HG03460 (cell line): Measurements from ENCODE around the gene CAPS.

Experiments used
- ATAC-seq: cut with Tn5 transposase; IDR thresholded peaks from one replicate; pipeline ENCODE4 v1.9.1; 2021; ENCODE audit not compliant: unreplicated experiment

The CAPS gene

GRCh38 chr19:5891938-5892771 is 21.9 kb upstream of the CAPS start:
- no peak for ATAC-seq

GRCh38 chr19:5892772-5893275 is 21.2 kb upstream of the CAPS start:
- ATAC-seq: no peak

DNA sequence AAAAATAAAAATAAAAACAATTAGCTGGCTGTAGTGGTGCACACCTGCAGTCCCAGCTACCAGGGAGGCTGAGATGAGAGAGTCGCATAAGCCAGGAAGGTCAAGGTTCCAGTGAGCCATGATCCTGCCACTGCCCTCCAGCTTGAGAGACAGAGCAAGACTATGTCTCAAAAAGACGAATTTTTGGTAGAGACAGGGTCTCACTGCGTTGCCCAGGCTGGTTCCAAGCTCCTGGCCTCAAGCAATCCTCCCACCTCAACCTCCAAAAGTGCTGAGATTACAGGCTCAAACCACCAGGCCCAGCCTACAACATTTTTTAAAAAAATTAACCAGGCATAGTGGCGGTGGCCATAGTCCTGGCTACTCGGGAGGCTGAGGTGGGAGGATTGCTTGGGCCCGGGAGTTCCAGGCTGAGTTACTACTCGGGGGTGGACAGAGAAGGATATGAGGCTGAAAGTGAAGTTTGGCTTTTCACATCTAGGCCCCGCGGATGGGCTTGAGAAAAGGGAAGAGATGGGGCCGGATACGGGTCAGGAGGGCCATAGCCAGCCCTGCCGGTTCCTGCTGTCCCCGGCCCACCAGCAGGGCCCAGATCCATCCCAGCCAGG is 20.7 kb upstream of the CAPS start:
- ATAC-seq: no peak

- no peak for ATAC-seq
Measured at GRCh38 chr19:5893907-5894703, 19.9 kb upstream of the CAPS start.

DNA sequence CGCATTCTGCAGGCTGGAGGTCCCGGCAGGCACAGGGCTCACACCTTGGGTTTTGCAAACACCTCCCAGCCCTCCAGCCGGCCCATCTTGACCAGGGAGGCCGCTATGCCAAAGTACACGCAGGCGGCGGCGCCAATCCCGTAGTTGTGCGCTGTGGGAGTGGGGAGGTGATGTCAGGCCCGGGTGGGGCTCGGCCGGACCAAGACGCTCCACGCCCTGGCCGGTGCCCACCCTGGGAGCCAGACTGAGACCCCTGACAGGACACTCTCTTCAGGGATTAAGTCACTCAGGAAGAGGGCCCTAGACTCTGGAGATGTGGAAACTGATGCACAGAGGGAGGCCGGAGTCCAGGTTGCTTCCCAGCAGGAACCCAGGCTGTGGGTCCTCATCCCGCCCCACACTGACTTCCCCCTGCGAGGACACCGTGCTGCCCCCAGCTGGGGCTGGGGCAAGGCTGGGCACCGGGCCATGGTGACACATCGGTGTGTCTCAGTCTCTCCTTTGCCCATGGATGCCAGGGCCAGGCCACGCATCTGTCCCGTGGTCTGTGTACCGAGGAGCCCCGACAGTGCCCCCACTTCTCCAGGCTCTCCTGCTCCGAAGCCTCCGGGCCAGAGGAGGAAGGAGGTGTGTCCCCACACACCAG is 19.2 kb upstream of the CAPS start:
- no peak for ATAC-seq

GRCh38 chr19:5895409-5895808 is 18.6 kb upstream of the CAPS start:
- no peak for ATAC-seq

DNA sequence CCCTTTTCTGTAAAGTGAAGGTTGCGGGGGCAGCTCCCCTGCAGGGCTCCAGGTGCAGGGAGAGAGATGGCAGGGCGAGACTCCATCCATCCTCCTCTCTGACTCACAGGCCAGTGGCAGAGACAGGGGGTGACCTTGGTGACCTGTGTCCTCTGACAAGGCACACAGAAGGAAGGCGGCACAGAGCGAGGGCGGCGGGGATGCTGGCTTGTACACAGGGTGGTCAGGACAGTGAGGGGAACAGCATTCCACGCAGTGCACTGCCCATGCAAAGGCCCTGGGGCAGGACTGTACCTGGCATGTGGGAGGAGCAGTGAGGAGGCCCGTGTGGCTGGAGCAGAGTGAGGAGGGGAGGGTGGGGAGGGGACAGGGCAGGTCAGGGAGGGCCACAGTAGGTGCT is 18.2 kb upstream of the CAPS start:
- ATAC-seq: no peak

GRCh38 chr19:5896365-5897076 is 17.5 kb upstream of the CAPS start:
- ATAC-seq: no peak

GRCh38 chr19:5897189-5897969 is 16.7 kb upstream of the CAPS start:
- ATAC-seq: no peak

DNA sequence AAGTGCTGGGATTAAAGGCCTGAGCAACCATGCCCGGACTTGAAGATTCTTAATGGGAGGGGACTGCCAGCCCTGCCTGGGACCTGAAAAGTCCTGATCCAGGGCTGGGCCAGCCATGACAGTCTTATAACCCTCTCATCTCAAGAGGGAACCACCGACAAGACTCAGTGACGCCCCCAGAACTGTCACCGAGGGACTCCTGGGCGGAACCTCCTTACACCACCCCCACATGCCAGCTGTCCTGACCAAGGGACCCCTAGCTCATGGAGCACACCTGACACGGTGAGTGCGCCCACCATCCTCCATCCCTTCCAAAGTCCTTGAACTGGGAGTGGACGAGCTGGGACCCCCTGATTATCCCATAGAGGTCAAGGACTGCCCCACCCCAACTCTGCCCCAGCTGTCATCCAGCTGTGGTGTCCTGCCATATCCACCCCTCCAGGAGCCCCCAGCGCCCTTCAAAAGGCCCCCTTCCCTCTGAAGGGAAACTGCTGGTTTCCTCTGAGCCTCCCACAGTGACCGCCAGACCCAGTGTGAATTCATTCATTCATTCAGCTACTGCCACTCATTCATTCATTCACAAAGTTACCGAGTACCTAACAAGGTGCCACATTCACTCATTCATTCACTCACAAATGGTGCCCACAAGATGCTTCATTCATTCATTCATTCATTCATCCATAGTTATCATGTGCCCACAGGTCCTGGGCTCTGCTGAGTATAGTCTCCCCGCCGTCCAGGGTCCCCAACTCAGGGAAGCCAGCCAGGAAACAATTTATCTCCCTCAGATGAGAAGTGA is 14.1 kb upstream of the CAPS start:
- no peak for ATAC-seq

- ATAC-seq: no peak
Measured at GRCh38 chr19:5900976-5901375, 13.1 kb upstream of the CAPS start.

DNA sequence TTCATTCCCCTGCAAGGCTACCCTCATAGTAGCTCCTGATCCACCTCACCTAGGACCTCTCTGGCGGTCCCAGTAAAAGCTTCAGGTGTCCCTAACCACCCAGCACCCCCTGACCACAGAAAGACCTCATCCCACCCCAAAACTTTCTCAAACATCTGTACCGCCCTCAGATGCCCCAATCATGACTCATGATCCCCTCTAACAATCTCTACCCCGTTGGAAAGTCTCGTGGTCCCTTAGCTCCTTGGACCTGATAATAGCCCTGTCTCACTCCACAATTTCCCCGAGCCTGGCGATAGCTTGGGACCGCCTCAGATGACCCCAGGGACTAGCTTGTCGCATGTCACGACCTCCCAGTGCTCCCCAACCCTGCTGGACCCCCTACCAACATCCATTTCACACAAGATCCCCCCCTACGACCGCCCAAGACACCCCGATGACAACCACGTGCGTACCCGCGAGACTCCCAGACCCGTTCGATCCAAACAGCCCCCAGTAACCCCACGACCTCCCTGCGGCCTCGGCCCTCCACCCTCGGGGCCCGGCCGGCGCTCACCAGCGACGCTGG is 10.9 kb upstream of the CAPS start:
- no peak for ATAC-seq

DNA sequence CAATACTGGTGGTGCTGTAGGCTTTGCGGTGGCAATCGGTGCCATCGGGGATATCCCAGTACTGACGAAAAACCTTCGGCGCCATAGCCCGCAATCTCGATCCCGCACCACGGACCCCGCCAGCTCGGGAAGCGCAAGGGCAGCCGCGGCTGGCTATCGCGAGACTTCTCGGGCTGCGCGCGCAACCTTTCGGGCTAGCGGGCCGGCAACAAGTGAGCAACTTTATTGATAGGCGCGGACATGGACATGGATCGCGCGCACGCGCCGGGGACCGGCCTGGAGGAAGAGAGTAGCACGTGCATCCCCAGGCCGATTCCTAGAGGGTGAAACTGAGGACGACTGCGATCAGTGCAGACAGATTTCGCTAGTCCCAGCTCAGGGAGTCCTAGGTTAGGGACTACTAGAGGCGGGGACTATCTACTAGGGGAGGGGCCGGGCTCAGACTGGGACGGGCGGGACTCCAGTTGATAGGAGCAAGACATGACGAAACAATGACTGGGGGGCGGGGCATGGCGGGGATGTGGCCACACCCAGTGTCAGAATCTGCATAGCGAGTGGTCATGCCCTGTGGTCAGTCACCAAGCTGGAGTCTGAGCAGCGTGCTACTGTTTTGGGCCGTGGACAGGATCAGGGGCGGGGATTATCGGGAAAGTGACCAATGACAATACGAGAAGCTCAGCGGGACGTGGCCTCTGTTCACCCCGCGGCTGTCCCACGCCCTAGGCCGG is 10.3 kb upstream of the CAPS start, which contains the start of gene NDUFA11:
NDUFA11 (minus strand) TSS at position 167 of the 728 bp plus-strand sequence; CDS start at position 85, 82 bp downstream.
- peak; percentile 34 for ATAC-seq

- peak; percentile 76 for ATAC-seq
Measured at GRCh38 chr19:5904352-5905113, 9.5 kb upstream of the CAPS start, which contains the start of gene VMAC. Gene VMAC, plus strand, starts transcription at chr19:5904872. Its CDS starts 19 bp downstream, at chr19:5904891.

DNA sequence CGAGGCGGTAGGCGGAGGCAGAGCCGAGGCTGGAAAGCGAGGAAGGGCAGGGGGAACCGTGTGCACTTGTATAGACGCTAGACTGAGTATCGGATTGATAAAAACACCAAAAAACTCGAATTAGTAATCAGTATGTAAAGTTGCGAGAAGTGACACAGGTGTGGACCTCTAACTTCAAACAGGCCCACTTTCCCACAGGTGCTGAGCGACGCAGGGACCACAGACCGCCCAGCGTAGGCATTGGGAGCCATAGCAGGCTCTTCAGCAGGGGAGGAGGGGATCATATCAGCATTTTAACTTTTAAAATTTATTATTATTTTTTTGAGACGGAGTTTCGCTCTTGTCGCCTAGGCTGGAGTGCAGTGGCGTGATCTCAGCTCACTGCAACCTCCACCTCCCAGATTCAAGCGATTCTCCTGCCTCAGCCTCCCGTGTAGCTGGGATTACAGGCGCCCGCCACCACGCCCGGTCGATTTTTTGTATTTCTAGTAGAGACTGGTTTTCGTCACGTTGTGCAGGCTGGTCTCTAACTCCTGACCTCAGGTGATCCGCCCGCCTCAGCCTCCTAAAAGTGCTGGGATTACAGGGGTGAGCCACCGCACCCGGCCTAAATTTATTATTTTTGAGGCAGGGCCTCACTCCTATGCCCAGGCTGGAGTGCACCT is 8.8 kb upstream of the CAPS start:
- no peak for ATAC-seq

DNA sequence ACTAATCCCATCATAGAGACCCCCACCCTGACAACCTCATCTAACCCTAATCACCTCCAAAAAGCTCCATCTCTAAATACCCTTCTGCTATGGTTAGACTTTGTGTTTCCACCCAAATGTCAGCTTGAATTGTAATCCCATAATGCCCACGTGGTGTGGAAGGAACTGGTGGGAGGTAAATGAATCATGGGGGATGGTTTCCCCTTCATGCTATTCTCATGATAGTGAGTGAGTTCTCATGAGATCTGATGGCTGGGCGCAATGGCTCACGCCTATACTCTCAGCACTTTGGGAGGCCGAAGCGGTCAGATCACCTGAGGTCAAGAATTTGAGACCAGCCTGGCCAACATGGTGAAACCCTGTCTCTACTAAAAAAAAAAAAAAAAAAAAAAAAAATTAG is 6.8 kb upstream of the CAPS start:
- ATAC-seq: no peak
